SK-N-SH treated with all-trans-retinoic acid at 6 μM for 48 hours (cell line): ENCODE results near the gene WFDC10B.

Experiments used
- RARB ChIP-seq: fragments of 250-450 bp; sonication (Bioruptor Pico); IDR thresholded peaks from 2 replicates; pipeline ENCODE4 v1.8.0; 2021; ENCODE audit warnings: mild to moderate bottlenecking, moderate library complexity
- ZFP3 ChIP-seq: fragments of 250-450 bp; sonication (Bioruptor Pico); IDR thresholded peaks from 2 replicates; pipeline ENCODE4 v1.5.0; 2020; ENCODE audit warnings: mild to moderate bottlenecking, moderate library complexity

GRCh38 chr20:45742596-45742995, 37.8 kb upstream of the WFDC10B start:
- TF ChIP-seq ZFP3 (CRISPR knock-in tag) (no peak), RARB (no peak)
